ENCODE results near the gene CPXM1. TPM values are rescaled to one million over a fixed set of nuclear protein-coding genes. Genes with fewer than 3 reads are reported as not detected.
"Not testable (repeated sequence)": the region's sequence is repeated elsewhere in the genome, so short reads cannot be mapped to it uniquely, and the experiment has no call there.

CPXM1 gene
- total RNA-seq, 1 donor from 2014 or later: 0.13 TPM

DNA sequence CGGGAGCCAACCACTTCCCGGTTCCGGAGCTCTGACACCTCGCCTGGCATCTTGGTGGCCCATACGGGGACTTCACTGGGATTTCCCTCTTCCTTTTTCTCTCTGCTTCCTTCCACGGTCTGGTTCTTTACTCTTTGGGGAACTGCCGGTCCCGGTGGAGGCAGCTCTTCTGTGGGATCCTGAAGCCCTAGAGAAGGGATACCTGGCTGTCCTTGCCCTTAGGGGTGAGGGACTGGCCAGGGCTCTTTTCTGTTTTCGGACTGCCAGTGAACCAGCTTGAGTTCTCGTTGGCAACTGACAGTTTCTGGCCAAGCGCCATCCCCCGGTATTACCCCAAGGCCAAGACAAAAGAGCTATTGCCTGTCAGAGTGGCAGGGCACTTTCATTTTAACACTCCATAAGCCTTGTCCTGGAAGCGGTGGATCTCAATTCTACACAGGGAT, 880 bp upstream of the CPXM1 start:
- no peak for DNase-seq (ENCODE audit: low read depth in 2 of 2)

DNA sequence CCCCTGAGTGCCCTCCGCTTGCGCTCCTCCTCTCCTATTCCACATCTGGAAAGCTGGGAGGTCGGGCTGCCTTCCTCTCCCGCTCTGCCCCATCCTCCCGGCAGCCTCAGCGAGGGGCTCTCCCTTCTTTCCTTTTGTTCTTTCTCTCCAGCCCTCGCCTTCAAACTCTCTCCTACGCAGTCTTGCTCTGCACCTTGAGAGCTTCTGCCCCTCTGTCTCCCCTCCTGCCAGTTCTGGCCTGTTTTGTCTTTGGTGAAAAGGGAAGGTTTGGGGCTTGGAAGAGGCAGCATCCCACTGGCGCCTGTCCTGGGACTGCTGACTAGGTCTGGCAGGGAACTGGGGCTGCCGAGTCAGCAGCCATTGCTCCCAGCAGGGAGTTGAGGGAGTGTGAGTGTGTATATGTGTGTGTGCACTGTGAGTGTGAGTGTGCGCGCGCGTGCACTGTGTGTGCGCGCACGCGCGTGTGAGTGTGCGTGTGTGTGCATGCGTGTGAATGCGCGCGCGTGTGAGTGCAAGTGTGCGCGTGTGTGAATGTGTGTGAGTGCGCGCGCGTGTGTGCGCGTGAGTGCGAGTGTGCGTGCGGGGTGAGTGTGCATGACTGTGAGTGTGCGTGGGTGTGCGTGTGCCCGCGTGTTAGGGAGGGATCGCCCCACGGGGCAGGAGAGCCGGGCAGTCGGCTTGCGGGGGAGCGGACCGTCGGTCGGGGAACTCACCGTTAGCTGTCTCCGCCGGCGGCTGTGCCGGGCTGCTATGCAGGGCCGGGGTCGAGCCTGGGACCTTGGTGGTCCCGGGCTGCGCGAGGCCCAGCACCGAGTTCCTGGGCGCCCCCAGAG, 523 bp downstream of the CPXM1 start:
- DNase-seq (ENCODE audit: low read depth in 2 of 2): no peak

DNA sequence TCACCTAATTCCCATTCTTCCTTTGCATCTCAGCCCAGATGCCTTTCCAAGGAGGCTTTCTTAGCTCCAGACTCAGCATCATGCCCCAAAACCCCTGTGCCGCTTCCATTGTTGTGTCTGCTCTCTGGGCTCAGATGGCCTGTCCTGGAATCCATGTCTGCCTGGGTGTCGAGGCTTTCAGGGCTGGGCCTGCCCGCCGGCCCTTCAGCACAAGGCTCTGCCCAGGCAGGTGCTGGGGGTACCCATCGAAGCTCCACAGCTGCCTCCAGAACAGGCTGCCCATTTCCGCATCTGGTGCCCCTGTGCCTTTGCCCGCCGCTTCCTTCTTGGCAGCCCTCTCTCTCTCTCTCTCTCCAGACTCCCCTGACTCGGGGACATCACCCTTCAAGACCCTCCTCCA, 1.2 kb downstream of the CPXM1 start:
- DNase-seq (ENCODE audit: low read depth in 2 of 2): no peak

DNA sequence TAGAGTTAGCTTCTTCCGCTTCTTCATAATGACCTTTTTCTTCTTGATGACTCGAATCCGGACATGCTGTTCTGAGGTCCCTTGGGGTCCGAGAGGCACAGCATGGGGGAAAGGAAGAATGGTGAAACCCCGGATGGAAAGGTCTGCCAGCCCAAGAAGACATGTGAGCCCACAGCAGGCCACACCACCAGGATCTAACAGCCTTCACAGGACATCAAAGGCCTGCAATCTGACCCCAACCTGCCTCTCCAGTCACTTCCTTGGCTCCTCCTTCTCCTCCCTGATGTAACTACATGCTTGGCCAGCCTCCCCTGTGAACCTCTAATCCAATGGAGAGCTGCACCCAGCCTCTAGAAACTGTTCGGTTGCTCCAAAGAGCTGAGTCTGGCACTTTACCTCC, 1.6 kb downstream of the CPXM1 start:
- no peak for DNase-seq (ENCODE audit: low read depth in 2 of 2)

DNA sequence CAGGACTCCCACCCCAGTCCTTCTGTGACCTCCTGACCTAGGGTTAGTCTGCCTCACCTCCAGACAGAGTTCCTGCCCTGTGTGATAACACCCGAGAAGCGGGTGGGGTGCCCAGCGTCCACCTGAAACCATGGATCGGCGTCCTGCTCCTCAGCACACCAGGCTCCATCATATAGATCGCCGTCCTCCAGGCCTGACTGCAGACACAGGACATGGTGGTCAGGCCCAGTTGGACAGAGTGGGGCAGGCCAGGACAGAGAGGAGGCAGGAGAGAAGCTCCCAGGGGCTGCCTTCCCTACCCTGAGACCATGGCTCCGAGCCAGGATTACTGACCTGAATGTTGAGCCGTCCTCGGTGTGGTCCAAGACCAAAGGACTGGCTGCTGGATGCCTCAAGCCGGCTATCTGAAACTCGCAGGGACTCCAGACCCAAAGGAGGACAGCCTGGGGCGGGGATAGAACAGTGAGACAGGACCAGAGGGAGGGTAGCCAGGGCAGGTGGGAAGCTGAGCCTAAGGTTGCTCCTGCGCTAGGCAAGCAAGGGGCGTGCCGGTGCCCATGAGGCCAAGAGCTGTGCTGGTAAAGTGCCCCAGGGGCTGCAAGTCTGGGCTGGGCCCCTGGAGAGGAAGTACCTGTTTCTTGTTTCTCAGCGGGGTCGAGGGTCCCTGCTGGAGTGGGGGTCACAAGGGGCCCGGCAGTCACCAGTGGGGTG, 2.2 kb downstream of the CPXM1 start:
- DNase-seq (ENCODE audit: low read depth in 2 of 2): no peak

DNA sequence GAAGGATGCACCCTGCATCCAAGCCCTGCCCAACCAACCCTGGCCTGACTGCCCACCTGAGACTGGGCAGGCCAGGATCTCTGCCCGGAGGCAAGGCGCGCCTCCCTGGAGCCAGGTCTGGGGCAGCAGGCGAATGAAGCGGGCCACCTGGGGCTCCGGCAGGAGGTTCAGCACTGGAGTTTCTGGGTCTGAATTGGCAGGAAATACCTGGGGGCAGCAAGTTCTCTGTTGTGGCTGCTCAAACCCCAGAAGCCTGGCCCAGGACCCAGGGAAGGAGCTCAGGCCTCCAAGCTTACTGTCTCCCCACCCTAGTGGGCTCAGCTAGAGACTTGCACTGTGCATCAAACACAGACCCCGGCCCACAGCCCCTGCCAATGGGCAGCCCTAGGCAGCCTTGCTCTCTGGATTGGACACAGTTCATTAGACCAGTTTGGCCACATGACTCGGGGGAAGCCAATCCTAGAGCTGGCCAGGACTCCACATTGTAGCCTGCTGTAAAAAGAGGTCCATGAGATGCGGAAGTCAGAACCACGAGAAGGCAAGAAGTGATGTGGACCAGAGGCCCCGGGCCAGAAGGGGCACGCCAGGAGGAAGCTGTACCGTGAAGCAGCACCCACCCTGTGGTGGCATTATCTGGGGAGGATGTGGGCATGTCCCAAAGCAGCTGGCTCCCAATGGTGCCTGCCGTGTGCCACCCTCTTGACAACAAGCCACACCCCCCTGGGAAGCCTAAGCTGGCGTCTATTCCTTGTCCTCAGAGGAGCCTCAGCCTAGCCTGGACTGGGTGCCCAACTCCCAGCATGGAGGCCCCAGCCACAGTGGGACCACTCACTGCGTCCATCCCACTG, 3.1 kb downstream of the CPXM1 start:
- no peak for DNase-seq (ENCODE audit: low read depth in 2 of 2)

DNA sequence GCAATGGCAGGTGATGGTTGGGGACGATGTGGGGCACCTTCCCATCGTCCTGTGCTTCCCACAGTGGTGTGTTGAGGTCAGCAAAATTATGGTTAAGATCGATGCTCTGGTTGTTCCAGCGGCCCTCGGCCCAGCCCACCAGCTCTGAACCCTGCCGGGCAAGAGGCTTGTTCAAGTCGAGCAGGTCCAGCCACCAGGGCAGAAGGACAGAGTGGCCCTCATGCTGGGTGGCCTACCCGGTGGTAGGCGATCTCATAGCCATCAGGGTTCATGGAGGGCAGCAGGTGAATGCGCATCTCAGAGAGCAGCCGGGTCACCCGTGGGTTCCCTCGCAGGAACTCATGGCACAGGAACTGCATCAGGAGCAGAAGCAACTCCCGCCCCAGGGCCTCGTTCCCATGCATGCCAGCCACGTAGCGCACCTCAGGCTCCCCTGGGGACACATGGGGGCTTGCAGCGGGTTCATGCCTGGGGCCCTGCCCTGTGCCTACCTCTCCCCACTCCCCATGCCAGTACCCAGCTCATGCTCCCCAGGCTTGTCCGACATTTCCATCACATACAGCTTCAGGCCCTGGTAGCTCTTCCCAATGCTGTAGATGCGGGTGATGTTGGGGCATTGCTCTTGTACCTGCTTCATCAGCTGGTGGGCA, 4.3 kb downstream of the CPXM1 start:
- DNase-seq (ENCODE audit: low read depth in 2 of 2): no peak

DNA sequence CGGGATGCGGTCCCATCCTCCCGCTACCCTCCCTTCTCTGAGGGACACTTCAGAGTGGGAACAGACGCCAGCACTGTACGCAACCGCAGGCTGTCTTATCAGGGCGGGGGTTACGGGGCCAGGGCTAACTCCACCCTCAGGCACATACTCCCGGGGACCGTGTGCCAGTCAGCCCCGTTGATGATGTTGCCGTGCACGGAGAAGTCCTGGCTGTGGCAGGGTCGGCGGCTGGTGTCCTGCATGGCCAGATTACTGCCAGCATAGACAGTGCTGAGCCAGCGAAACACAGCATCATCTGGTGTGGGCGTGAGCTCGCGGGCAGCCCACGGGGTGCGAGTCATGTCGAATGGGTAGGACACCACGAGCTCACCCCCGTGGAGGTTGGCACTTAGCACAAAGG, 5.0 kb downstream of the CPXM1 start:
- no peak for DNase-seq (ENCODE audit: low read depth in 2 of 2)

DNA sequence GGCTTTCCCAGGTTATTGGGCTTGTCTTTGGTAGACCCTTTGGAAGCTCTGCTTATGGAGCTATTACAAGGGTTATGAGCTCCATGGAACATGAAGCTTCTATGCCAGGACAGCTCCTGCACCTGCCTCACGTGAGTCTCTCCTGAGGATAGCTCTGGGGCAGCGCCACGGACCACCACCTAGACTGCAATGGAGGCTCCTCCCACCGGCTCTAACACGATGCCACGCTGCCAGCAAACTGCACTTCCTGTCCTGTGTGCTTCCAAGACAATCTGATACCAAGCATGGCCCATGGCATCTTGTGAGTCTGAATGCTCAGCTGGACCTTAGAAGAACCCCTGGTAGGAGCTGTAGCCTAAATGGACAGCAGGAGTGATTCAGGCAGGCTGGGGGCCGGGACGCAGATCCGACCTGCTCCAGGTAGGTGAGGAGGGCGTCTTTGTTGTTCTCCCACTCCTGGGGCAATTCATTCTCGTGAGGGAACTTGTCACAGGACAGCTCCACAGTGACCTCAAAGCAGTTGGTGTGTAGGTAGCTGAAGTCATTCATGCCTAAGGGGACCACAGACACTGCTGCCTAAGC, 5.5 kb downstream of the CPXM1 start:
- DNase-seq (ENCODE audit: low read depth in 2 of 2): no peak

DNA sequence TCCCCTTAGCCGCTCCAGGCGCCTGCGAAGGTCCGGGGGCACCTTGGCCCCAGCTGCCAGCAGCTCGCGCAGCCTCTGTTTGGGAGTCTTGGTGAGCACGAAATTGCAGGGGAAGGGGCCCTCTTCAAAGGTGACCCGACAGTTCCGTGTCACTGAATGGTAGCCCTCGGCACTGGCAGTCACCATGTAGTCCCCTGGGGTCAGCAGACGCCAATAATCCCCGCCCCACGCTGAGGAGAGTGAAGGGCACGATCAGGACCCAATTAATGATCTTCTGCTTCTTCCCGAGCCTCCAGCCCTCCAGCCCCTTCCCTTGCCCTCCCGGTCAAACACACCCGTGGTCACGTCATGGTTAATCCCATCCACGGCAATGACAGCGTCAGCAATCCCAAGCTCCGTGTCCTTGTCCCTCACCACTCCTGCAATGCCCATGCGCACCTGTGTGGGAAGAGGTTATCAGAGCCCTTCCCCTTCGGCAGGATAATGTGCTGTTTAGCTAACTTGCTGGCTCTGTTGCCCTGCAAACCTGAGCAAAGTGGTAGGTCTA, 6.2 kb downstream of the CPXM1 start:
- DNase-seq (ENCODE audit: low read depth in 2 of 2): no peak

DNA sequence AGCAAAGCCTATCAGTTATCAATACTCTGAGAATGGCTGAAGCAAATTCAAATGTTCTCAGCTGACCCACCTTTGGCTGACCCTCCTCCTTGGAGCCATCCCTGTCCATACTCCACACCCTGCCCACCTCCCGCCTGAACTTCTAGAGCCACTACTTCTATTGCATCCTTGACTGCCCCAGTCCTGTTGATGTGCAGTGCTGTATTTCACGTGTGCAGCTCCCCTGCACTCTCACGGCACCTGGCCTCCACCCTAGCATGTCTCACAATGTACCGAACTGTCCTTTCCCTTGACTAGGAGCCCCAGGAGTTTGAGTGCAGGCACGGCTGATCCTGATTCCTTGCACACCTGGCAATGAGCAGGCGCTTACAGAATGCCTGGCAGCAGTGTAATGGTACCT, 7.0 kb downstream of the CPXM1 start:
- no peak for DNase-seq (ENCODE audit: low read depth in 2 of 2)

DNA sequence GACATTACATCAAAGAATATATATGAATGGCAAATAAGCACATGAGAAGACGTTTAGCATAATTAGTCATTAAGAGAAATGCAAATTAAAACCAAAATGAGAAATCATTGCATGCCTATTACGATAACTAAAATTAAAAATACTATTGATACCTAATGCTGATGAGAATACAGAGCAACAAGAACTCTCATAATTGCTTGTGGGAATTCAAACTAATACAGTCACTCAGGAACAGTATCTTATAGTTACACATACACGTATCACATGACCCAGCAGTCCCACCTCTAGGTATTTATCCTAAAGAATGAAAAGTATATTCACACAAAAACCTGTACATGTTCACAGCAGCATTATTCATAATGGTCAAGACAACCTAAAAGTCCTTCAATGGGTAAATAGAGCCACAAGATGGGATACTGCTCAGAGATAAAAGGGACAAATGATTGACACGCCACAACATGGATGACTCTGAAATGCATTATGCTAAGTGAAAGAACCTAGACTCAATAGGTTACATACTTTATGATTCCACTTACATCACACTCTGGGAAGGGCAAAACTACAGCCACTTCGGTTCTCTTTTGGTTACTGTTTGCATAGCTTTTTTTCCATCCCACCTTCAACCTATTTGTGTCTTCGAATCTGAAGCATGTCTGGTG, 16.4 kb downstream of the CPXM1 start:
- DNase-seq (ENCODE audit: low read depth in 2 of 2): no peak

DNA sequence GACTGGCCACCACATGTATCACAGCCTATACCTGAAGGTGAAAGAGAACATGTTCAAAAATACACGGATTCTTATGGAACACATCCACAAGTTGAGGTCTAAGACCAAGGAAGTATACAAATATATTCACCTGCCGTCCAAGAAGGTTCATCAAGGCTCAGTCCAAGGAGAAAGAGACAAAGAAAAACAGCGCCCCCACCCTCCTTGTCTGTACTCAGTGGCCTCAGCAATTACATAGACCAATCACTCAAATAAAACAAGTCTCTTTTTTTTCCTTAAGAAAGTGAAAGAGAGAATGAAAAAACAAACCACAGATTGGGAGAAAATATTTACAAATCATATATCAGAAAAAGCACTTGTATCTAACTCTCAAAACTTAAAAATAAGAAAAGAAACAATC, 19.5 kb downstream of the CPXM1 start:
- DNase-seq (ENCODE audit: low read depth in 2 of 2): no peak

DNA sequence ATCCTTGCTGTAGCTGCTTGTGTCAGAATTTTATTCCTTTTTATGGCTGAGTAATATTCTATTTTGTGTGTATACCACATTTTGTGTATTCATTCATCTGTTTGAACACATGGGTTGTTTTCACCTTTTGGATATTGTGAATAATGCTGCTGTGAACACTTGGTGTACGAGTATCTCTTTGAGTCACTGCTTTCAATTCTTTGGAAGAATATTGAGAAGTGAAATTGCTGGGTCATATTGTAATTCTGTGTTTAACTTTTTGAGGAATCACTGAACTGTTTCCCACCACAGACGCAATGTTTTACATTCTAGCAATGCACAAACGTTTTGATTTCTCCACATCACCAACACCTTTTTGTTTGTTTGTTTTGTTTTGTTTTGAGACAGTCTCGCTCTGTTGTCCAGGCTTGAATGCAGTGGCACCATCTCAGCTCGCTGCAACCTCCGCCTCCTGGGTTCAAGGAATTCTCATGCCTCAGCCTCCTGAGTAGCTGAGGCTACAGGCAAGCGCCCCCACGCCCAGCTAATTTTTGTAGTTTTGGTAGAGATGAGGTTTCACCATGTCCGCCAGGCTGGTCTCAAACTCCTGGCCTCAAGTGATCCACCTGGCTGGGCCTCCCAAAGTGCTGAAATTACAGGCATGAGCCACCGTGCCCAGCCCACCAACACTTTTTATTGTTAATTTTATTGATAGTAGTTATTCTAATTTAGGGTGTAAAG, 21.7 kb downstream of the CPXM1 start:
- no peak for DNase-seq (ENCODE audit: low read depth in 2 of 2)

DNA sequence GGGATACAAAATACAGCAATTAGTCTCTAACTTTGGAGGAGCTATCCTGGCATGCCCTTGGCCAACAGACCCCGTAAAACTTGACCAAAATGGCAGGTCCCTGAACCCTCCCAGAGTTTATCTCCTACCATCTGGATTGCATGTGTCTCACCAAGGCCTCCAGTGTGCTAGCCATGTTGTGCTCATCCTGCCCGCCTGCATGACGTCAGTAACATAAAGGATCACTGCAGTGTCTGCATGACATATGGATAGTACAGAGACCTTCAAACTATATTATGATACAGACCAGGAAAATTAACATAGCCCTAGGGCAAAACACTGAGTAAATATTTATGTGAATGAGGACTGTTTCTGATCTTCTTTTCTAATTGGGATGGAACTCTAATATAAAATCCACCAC, 25.3 kb downstream of the CPXM1 start:
- DNase-seq (ENCODE audit: low read depth in 2 of 2): no peak

DNA sequence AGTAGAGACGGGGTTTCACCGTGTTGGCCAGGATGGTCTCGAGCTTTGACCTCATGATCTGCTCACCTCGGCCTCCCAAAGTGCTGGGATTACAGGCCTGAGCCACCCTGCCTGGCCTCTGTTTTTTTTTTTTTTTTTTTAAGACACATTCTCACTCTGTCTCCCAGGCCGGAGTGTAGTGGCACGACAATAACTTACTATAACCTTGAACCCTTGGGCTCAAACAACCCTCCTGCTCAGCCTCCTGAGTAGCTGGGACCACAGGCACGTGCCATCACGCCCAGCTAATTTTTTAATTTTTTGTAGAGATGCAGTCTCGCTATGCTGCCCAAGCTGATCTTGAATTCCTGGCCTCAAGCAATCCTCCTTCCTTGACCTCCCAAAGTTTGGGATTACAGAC, 26.6 kb downstream of the CPXM1 start:
- no peak for DNase-seq (ENCODE audit: low read depth in 2 of 2)

DNA sequence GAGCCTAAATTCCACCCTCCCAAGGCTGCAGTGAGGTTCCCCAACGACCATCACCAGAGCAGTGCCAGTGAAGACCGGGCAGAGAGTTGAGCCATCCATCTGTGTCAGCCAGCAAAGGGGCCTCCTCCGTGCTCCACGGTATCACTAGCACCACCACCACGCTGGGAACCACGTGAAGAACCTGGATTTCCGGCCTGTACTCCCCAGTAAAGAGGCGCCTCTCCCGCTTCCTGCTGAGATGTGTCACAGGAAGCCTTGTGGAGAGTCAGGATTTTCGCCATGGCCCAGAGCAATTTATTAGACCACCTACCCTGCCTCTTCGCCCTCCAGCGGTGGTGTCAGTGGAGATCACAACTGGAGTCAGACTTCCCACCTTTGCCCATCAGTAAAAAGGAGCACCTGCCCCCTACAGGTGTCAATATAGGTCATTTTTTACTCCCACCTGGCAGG, 28.8 kb downstream of the CPXM1 start:
- peak in 1 of 2 donors; percentile 74 for DNase-seq (ENCODE audit: low read depth in 2 of 2)

DNA sequence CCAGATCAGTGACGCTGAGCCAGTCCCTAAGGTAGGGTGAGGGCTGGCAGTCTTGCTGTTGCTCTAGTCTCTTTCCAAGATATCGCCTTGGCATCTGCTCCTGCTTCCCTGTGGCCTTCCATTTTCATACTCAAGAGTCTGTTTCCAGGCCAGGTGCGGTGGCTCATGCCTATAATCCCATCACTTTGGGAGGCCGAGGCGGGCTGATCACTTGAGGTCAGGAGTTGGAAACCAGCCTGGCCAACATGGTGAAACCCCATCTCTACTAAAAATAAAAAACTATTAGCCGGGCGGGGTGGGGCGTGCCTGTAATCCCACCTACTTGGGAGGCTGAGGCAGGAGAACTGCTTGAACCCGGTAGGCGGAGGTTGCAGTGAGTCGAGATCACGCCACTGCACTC, 30.3 kb downstream of the CPXM1 start:
- DNase-seq (ENCODE audit: low read depth in 2 of 2): not testable (repeated sequence)

DNA sequence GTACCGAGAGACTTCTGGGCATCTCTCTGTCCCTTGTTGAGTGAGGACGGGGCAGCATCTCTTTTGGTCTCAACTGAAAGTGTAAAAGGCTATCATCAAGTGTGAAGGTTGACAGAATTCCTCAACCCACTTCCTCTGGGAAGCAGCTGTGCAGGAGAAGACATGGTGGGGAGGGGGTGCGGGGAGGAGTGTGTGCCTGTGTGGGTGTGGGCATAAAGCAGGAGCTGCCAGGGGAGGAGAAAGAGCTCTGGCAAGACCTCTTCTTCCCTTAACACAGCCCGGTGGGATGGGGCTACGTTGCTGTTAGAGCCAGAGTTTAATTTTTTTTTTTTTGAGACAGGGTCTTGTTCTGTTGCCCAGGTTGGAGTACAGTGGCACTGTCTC, 31.8 kb downstream of the CPXM1 start:
- peak in 1 of 2 donors; percentile 20 for DNase-seq (ENCODE audit: low read depth in 2 of 2)
